ENCODE results near the gene NLRC5.

The NLRC5 gene

DNA sequence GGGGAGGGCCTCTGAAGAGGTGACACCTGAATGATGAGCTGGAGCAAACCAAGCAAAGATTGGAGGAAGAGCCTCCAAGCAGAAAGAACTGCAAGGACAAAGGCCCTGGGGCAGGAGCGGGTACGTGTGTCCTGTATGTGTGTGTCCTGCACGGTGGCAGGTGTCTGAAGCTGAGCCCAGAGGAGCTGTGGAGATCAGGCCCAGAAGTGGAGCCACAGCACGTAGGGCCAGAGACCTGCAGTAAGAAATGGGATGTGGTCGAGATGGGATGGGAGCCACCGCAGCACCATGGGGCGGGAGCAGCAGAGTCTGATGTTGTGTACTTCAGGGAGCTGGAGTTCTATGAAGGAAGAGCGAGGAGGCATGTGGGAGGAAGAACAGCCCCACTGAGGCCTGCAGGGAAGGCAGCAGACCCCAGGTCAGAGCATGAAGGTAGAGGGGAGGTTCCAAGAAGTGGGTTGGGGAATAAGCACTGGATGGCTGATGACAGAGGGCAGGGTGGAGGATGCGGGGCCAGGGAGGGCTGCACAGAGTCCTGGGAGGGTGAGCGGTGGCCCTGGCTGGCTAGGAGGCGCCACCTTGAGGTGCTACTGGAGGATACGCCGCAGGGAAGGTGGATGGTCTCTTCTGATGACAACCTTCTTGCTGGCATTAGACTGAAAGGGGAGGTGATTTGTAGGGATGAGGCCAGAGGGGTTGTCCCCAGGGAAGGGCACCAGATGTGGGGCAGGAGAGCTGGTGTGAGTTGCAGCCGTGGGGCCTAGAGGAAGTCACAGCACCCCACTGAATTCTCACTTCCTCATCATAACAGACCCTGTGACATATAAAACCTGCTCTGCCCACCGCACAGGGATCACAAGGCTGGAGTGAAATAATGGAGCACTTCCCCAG lies 38.2 kb upstream of the NLRC5 start:
- Mint-ChIP-seq H3K9me3 (no peaks in the 10 kb centered on the region), H3K36me3 (ENCODE audit: low read depth) (peaks cover 20% of the 10 kb centered on the region), H3K4me1 (ENCODE audit: low read depth) (peaks cover 24% of the 10 kb centered on the region), H3K4me3 (no peak overlapping the region), H3K27ac (peak overlapping the region; percentile 56), H3K27me3 (no peaks in the 10 kb centered on the region)
- peak; percentile 72 for DNase-seq

DNA sequence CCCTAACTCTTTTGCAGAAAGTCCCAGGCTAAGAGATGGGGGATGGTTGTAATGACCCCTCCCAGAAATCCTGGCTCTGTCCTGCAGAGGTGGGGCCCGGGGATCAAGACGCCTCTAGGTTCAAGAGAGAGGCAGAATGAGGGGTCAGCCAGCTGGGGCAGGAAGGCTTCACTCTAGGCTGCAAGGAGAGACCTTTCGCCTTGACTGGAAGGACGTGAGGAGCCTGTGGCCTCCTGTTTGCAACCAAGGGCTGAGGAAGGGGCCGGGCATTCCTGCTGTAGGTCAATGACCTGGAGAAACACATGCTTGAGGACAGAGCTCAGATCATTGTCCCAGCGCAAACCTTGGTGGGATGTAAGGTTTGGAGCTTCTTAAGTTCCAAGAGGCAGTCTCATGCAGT lies 36.4 kb upstream of the NLRC5 start:
- Mint-ChIP-seq H3K4me1 (ENCODE audit: low read depth) (peaks cover 17% of the 10 kb centered on the region), H3K27ac (no peak overlapping the region), H3K4me3 (no peak overlapping the region), H3K36me3 (ENCODE audit: low read depth) (peaks cover 4% of the 10 kb centered on the region), H3K27me3 (no peaks in the 10 kb centered on the region), H3K9me3 (no peaks in the 10 kb centered on the region)
- peak; percentile 26 for DNase-seq

DNA sequence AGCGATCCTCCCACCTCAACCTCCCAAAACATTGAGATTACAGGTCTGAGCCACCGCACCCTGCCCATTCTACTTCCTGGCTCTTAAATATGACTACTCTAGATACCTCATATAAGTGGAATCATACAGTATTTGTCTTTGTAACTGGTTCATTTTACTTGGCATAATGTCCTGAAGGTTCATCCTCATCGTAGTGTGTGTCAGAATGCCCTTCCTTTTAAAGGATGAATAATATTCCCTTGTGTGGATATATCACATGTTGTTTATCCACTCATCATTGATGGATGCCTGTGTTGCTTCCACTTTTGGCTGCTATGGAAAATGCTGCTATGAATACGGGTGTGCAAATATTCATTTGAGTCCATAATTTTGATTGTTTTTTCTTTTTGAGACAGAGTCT lies 33.3 kb upstream of the NLRC5 start:
- H3K9me3 Mint-ChIP-seq = no peaks in the 10 kb centered on the region
- no peaks in the 10 kb centered on the region for H3K36me3 Mint-ChIP-seq (ENCODE audit: low read depth)
- no peaks in the 10 kb centered on the region for H3K27me3 Mint-ChIP-seq
- no peak overlapping the region for H3K4me3 Mint-ChIP-seq
- peak overlapping the region; percentile 33 for H3K27ac Mint-ChIP-seq
- peaks cover 7% of the 10 kb centered on the region for H3K4me1 Mint-ChIP-seq (ENCODE audit: low read depth)
- DNase-seq = no peak

DNA sequence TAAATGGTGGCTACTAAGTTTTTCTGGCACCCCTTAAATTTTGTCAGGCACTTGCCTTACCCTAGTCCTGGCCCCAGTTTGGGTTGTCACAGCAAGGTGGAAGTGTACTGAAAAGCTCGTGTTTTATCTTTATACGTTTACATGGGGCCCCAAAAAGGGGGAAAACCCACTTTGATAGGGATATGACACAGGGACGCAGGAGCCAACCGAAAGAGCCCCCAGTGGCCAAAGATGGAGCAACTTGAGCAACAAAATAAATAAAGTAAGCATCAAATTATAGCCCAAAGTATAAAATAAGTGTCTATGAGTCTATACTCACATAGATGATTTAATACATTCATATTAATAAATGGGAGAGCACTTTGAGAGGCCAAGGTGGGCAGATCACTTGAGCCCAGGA lies 32.6 kb upstream of the NLRC5 start:
- Mint-ChIP-seq H3K36me3 (ENCODE audit: low read depth) (no peaks in the 10 kb centered on the region), H3K4me3 (no peak overlapping the region), H3K27me3 (no peaks in the 10 kb centered on the region), H3K4me1 (ENCODE audit: low read depth) (peaks cover 2% of the 10 kb centered on the region), H3K27ac (no peak overlapping the region), H3K9me3 (no peaks in the 10 kb centered on the region)
- DNase-seq = peak; percentile 17

DNA sequence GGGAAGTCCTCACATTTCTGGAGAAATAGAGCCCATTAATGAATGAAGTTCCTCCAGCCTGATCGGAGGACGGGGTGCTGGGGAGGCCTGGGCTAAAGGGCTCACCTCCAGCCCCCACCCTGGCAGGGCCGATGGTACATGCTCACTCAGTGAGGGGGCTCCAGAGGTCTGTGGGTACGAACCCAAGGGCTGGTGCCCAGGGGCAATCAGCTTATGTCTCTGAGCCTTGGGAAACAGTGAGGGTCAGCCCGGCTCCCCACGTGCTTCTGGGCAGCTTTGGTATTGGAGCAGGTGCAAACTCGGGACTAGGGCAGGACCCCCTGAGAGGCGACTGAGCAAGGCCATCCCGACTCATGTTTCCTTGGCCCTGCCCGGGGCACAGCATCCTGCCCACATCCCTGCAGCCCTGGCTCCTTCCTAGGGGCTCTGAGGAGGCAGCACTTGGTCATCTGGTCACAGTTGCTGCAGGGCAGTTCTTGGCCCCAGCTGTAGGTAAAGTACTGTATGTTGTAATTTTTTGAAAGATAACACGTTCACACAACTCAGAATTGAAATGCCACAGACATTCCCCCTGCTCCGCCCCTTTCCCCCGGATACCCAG lies 28.6 kb upstream of the NLRC5 start:
- no peak for DNase-seq
- Mint-ChIP-seq H3K4me3 (no peak overlapping the region), H3K9me3 (no peaks in the 10 kb centered on the region), H3K27me3 (no peaks in the 10 kb centered on the region), H3K27ac (no peak overlapping the region), H3K36me3 (ENCODE audit: low read depth) (no peaks in the 10 kb centered on the region), H3K4me1 (ENCODE audit: low read depth) (peaks cover 18% of the 10 kb centered on the region)

DNA sequence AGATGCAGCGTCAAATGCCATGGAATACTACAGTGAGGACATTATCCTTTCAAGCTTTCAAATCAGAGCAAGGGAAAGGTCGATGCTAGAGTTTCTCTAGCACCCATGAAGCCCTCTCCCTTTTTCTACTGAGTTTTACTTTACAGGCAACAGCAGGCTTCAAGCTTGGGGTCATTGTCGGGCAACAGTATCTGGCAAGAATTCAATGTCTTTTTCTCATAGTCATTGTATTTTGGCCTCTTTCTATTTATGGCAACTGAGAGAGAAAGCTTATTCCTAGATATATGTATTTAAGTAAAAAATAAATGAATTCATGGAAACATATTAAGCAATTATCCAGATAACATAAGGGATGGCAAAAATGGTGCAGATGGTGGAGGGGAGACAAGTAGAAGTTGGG lies 28.0 kb upstream of the NLRC5 start:
- H3K4me3 Mint-ChIP-seq = no peak overlapping the region
- no peak for DNase-seq
- no peak overlapping the region for H3K27ac Mint-ChIP-seq
- peaks cover 24% of the 10 kb centered on the region for H3K4me1 Mint-ChIP-seq (ENCODE audit: low read depth)
- H3K36me3 Mint-ChIP-seq (ENCODE audit: low read depth) = no peaks in the 10 kb centered on the region
- H3K9me3 Mint-ChIP-seq = no peaks in the 10 kb centered on the region
- H3K27me3 Mint-ChIP-seq = no peaks in the 10 kb centered on the region

DNA sequence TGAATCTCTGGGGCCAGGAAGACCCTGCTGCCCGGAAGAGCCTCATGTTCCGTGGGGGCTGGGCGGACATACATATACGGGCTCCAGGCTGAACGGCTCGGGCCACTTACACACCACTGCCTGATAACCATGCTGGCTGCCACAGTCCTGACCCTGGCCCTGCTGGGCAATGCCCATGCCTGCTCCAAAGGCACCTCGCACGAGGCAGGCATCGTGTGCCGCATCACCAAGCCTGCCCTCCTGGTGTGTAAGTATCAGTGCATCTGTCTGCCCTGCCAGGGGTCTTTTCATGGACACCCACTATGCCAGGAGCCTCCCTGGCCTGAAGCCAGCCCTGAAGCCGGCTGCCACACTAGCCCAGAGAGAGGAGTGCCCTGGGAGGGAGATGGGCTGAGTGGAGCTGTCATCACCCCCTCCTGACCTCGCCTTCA lies 27.5 kb upstream of the NLRC5 start, which contains the start of gene CETP:
TSS of gene CETP (plus strand) at position 100 of the 431 bp plus-strand sequence. CDS start at position 130, 30 bp downstream.
- H3K4me1 Mint-ChIP-seq (ENCODE audit: low read depth) = peaks cover 22% of the 10 kb centered on the region
- no peak within 1 kb of the TSS for H3K27ac Mint-ChIP-seq
- no peak for DNase-seq
- no peak within 1 kb of the TSS for H3K4me3 Mint-ChIP-seq
- no peaks in the 10 kb centered on the region for H3K36me3 Mint-ChIP-seq (ENCODE audit: low read depth)
- H3K27me3 Mint-ChIP-seq = no peaks in the 10 kb centered on the region
- no peaks in the 10 kb centered on the region for H3K9me3 Mint-ChIP-seq

DNA sequence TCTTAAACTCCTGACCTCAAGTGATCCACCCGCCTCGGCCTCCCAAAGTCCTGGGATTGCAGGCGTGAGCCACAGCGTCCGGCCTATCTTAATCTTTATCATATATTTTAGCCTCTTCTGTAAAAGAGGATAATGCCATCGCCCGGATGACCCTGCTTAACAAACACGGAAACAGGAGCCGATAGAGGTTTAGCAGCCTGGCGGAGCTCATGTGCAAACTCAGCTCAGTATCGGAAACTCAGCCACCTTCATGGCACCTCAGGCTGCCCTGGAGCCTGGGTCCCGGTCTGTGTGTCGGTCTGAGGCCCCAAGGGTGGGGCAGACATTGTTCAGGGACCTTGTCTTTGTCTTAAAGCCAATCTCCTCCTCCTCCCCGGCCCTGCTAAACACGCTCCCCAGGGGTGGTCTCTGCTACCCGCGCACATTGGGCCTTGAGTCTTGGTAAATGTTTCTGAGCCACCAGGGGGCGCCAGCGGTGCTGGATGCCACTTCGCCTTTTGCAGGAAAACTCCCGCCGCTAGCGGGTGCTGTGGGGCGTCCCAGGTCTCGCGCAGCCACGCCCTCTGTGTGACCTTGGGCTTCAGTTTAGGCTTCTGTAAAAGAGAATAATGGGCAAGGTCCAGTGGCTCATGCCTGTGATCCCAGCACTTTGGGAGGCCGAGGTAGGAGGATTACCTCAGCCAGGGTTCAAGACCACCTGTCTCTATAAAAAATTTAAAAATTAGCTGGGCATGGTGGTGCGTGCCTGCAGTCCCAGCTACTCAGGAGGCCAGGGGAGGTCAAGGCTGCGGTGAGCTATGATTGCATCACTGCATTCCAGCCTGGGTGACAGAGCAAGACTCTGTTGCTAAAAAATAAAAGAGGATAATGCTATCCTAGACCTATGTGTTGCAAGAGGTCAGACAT lies 24.9 kb upstream of the NLRC5 start:
- Mint-ChIP-seq H3K4me3 (no peak overlapping the region), H3K4me1 (ENCODE audit: low read depth) (peaks cover 22% of the 10 kb centered on the region), H3K36me3 (ENCODE audit: low read depth) (no peaks in the 10 kb centered on the region), H3K27ac (peak overlapping the region; percentile 91), H3K9me3 (no peaks in the 10 kb centered on the region), H3K27me3 (no peaks in the 10 kb centered on the region)
- DNase-seq = peak; percentile 97

DNA sequence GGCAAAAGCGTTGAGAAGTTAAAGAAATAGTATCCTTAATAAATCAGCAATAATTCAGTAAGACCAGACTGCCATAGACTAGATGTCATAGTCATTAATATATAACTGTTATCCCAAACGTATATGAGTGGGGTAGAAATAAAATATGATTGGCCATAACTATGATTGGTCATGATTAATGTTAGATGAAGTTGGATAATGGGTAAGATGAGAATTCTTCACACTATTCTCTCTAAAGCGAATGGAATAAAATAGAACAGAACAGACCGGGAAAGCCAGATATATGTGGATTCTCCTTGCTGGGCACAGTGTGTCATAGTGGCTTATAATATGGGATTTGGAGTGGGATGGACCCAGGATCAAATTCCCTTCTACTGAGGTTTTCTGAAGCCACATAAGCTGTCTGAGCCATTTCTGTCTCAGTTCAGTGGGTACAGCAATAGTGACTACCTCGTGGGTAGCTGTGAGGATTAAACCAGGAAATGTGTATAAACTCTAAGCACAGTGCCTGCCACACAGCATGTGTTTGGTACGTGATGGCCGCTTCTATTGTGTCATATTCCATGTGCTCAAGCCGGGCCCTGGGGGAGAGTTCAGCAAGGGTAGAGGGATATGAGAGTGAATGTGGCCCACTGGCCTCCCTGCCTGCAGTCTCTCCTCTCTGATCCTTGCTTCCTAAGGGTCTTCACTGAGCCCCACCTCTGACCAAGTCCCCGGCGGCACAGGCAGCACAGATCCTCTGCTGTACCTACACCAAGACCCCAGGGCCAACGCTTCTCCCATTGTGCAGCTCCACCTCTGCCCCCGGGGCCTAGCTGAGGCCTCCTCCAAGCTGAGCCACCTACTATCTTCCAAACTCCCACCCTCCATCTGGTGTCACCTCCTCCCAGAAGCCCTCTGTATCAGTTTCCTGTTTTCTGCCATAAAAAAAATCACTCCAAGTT lies 23.9 kb upstream of the NLRC5 start:
- peaks cover 22% of the 10 kb centered on the region for H3K4me1 Mint-ChIP-seq (ENCODE audit: low read depth)
- DNase-seq = no peak
- H3K27ac Mint-ChIP-seq = peak overlapping the region; percentile 91
- no peaks in the 10 kb centered on the region for H3K27me3 Mint-ChIP-seq
- H3K9me3 Mint-ChIP-seq = no peaks in the 10 kb centered on the region
- no peaks in the 10 kb centered on the region for H3K36me3 Mint-ChIP-seq (ENCODE audit: low read depth)
- no peak overlapping the region for H3K4me3 Mint-ChIP-seq

DNA sequence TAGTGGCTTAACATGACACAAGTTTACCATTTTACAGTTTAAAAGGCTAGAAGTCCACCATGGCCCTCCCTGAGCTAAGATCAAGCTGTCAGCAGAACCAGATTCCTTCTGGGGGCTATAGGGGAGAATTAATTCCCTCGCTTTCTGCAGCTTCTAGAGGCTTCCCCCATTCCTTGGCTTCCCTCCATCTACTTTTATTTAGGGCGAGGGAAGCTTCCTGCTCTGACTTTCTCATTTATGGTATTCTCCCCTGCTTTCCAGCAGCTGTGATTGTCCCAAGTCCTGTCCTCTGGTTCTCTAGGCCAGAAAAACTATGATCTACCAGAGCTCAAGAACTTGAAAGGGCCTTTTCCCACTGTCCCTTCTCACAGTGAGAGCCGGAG lies 23.3 kb upstream of the NLRC5 start:
- Mint-ChIP-seq H3K36me3 (ENCODE audit: low read depth) (no peaks in the 10 kb centered on the region), H3K4me1 (ENCODE audit: low read depth) (peaks cover 22% of the 10 kb centered on the region), H3K27me3 (no peaks in the 10 kb centered on the region), H3K27ac (peak overlapping the region; percentile 91), H3K9me3 (no peaks in the 10 kb centered on the region), H3K4me3 (no peak overlapping the region)
- DNase-seq = no peak

DNA sequence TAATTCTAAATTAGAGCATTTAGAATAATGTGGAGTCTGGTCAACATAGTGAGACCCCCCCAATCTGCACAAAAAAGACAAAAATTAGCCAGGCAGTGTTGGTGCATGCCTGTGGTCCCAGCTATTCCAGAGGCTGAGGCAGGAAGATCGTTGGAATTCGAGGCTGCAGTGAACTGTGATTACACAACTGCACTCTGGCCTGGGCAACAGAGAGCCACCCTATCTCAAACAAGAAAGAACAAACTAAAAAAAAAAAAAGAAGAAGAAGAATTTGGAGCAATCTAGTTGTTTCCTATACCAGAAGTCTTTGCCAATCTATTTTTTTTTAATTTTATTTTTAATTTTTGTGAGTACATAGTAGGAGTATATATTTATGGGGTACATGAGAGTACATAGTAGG lies 21.6 kb upstream of the NLRC5 start:
- H3K9me3 Mint-ChIP-seq = no peaks in the 10 kb centered on the region
- no peak overlapping the region for H3K27ac Mint-ChIP-seq
- no peak for DNase-seq
- H3K36me3 Mint-ChIP-seq (ENCODE audit: low read depth) = no peaks in the 10 kb centered on the region
- H3K4me3 Mint-ChIP-seq = no peak overlapping the region
- H3K4me1 Mint-ChIP-seq (ENCODE audit: low read depth) = peaks cover 22% of the 10 kb centered on the region
- H3K27me3 Mint-ChIP-seq = no peaks in the 10 kb centered on the region

DNA sequence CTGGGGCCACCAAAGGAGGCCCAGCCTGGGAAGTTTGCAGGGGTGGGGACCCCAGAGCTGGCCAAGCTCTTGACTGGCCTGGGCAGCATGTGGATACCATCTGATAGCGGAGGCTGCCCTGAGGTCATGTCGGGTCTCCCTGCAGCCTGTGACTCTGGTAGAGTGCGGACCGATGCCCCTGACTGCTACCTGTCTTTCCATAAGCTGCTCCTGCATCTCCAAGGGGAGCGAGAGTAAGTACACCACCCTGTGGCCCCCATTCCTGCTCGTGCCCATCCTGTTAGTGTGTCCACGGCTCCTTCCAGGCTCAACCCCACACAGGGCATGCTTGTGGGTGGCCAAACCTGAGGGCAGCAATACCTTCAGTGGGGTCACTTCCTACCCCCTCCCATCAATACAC lies 19.6 kb upstream of the NLRC5 start:
- DNase-seq = no peak
- Mint-ChIP-seq H3K36me3 (ENCODE audit: low read depth) (no peaks in the 10 kb centered on the region), H3K27ac (no peak overlapping the region), H3K27me3 (no peaks in the 10 kb centered on the region), H3K4me3 (no peak overlapping the region), H3K9me3 (no peaks in the 10 kb centered on the region), H3K4me1 (ENCODE audit: low read depth) (peaks cover 30% of the 10 kb centered on the region)

DNA sequence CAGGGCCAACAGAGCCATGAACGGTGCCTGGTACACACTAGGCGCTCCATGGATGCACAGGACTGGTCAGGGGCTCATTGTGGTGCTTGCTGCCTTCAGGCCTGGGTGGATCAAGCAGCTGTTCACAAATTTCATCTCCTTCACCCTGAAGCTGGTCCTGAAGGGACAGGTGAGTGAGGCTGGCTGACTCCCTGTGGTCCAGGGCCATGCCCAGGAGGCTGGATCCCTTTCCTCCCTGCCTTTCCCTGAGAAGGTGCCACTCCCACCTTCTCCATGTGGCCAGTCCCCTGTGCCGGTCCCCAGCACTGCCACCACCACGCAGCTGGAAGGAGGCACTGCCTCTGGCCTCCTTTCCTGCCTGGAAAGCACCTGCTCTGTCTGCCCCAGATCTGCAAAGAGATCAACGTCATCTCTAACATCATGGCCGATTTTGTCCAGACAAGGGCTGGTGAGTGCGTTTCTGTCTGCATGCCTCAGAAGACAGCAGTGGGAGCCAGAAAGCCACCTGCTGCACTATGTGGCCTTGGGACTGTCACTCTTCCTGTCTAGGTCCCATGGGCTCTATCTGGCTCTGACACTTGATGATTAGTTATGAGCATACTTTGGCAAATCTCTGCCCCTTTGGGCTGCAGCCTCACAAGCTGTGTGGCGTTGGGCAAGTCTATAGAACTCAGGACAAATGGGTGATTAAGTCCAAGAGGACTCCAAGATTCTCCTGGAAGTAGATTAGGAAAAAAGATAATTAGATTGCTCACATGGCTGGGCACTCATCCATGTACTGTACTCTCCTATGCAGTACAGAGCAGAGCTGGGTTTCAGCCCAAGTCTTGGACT lies 18.2 kb upstream of the NLRC5 start:
- DNase-seq = no peak
- Mint-ChIP-seq H3K27me3 (no peaks in the 10 kb centered on the region), H3K4me1 (ENCODE audit: low read depth) (peaks cover 30% of the 10 kb centered on the region), H3K27ac (no peak overlapping the region), H3K9me3 (no peaks in the 10 kb centered on the region), H3K4me3 (no peak overlapping the region), H3K36me3 (ENCODE audit: low read depth) (no peaks in the 10 kb centered on the region)

All from activated T-cell treated with anti-CD3 and anti-CD28 coated beads, Interleukin-2, amount 50 U/mL, for 24 hours (primary cell).